ENCODE data around the gene CPLX1. TPM values are rescaled to one million over a fixed set of nuclear protein-coding genes. Genes with fewer than 3 reads are reported as not detected.

The CPLX1 gene
- total RNA-seq, 1 donor from 2014 or later: 1.1 TPM

DNA sequence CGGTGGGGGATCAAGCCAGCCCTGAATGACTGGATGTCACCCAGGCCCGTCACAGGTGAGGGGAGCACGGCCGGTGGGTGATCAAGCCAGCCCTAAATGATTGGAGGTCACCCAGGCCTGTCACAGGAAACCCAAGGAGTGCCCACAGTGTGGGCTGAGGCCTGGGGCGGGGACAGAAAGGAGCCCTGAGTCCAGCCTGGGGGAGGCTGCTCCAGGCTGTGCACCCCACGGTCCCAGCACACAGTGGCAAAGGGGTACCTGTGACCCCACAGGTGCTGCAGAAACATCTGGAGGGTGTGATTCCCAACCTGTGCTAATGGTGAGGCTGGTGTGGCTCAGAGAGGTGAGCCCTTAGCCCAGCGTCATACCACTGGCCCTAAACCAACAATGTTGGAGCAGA is 6.2 kb upstream of the CPLX1 start:
- Histone ChIP-seq H3K4me1 (no peaks in the 10 kb centered on the region), H3K36me3 (no peaks in the 10 kb centered on the region), H3K4me3 (no peak overlapping the region), H3K27ac (no peak overlapping the region), H3K9me3 (peaks cover 7 to 12% of the 10 kb centered on the region in 2 donors), H3K27me3 (peaks cover 9% of the 10 kb centered on the region)
- intact Hi-C loops (cut with DNase I): no loop called here
- DNase-seq (ENCODE audit: low spot score in 2 of 2): no peak
- TF ChIP-seq CTCF (IDR thresholded peaks at IDR 0.05): no peak

DNA sequence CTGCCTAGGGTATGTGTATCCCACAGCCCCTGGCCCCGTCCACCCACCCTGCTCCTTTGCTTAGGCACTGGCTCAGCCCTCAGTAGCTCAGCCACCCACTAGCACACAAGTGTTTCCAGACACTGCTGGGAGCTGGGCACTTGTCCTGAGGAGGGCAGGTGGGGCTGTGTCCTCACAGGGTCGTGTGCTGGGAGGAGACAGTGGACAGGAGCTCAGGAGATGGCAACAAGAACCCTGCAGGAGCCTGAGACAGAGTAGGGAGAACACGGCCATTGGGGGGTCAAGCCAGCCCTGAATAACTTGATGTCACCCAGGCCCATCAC is 5.5 kb upstream of the CPLX1 start:
- no peaks in the 10 kb centered on the region for H3K36me3 ChIP-seq
- H3K27ac ChIP-seq: no peak overlapping the region
- no peak for TF ChIP-seq CTCF (IDR thresholded peaks at IDR 0.05)
- peaks cover 15% of the 10 kb centered on the region for H3K27me3 ChIP-seq
- peaks cover 0 to 3% of the 10 kb centered on the region in 2 donors for H3K4me1 ChIP-seq
- H3K4me3 ChIP-seq: no peak overlapping the region
- H3K9me3 ChIP-seq: peaks cover under 1 to 5% of the 10 kb centered on the region in 2 donors
- intact Hi-C loops (cut with DNase I): no loop called here
- DNase-seq (ENCODE audit: low spot score in 2 of 2): no peak

DNA sequence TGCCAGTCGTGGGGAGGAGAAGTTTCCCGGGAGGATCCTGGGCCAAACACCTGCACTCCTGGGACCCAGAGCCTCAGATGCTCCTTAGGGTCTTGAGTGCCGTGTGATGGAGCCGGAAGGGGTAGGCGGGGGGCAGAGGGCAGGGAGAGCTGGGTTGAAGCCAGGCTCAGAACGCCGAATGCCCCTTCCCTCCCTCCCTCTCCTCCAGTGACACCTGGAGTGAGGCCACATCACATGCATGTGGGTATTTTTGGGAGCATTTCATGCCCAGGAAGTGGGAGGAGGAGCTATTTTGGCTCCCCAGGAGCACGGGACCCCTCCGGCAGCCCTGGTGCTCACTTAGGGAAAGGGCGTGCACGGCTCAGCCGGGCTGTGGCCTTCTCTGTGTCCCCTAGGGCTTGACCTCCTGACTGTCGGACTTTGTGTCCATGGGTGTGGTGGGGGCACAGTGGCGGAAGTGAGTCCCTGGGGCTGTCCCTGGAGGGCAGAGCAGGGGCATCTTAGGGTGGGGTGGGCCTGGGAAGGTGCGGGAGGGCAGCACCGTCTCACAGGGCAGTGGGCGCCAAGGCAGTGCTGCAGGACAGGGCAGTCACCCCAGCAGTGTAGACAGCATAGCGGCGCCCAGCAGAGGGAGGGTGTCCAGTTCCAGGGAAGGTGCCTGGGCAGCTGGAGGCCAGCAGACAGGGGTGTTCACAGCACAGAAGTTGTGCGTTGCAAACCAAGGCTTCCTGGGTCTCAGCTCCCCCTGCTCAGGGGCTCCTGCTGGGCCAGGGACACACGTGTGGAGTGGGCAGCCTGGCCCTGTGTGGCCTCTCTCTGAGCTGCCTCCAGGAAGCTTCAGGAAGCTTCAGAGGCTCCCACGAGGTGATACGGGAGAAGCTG is 4.9 kb upstream of the CPLX1 start:
- H3K9me3 ChIP-seq: peaks cover 0 to 3% of the 10 kb centered on the region in 2 donors
- no peak overlapping the region for H3K4me3 ChIP-seq
- H3K4me1 ChIP-seq: peaks cover 0 to 3% of the 10 kb centered on the region in 2 donors
- intact Hi-C loops (cut with DNase I): no loop called here
- H3K27ac ChIP-seq: no peak overlapping the region
- no peak for TF ChIP-seq CTCF (IDR thresholded peaks at IDR 0.05)
- no peaks in the 10 kb centered on the region for H3K36me3 ChIP-seq
- peaks cover 17% of the 10 kb centered on the region for H3K27me3 ChIP-seq
- DNase-seq (ENCODE audit: low spot score in 2 of 2): peak in 1 of 2 donors; percentile 35

DNA sequence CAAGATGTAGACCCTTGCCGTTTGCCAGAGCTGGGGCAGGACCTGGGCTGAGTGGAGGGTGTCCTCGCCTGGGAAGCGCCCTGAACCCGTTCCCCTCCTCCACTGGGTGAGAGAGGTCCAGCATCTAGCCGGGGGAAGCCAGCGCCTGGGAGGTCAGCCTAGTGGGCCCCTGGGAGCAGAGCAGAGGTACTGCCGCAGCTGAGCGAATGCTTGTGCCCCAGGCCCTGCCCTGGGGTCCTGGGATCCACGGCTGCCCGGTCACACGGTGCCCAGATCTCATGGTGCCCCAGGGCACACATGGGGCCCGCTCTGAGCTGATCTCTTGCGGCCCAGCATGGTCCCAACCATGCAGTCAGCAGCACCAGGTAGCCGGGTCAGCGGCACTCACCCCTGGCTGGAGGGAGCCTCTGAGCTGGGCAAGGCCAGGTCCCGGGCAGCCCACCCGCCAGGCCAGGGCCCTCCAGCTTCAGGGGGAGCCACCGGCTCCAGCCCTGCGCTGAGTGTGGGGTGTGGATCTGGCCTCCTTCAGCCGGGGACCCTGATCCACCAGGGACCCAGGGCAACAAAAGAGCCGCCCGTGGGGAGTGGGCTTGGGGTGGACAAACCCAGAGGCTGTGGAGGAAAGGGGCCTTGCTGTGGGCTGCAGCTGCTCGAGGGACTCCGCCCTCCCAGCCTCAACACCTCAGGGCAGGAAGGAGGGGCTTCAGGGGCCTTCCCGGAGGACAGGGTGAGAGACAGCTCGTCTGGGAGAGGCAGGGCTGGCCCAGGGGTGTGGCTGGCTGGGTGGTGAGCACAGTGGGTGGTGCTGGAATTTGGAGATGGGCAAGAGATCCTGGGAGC is 4.1 kb upstream of the CPLX1 start:
- H3K36me3 ChIP-seq: no peaks in the 10 kb centered on the region
- no peak overlapping the region for H3K4me3 ChIP-seq
- H3K27ac ChIP-seq: no peak overlapping the region
- peaks cover 21% of the 10 kb centered on the region for H3K27me3 ChIP-seq
- no peak for DNase-seq (ENCODE audit: low spot score in 2 of 2)
- TF ChIP-seq CTCF (IDR thresholded peaks at IDR 0.05): no peak
- peaks cover 0 to 3% of the 10 kb centered on the region in 2 donors for H3K4me1 ChIP-seq
- no peaks in the 10 kb centered on the region for H3K9me3 ChIP-seq
- intact Hi-C loops (cut with DNase I): no loop called here

- no peak for TF ChIP-seq CTCF (IDR thresholded peaks at IDR 0.05)
- Histone ChIP-seq H3K9me3 (no peaks in the 10 kb centered on the region), H3K27ac (no peak overlapping the region), H3K4me1 (peaks cover 0 to 3% of the 10 kb centered on the region in 2 donors), H3K36me3 (no peaks in the 10 kb centered on the region), H3K27me3 (peaks cover 28% of the 10 kb centered on the region), H3K4me3 (no peak overlapping the region)
- intact Hi-C loops (cut with DNase I): no loop called here
- DNase-seq (ENCODE audit: low spot score in 2 of 2): peak in 1 of 2 donors; percentile 53
These were observed 3.4 kb upstream of the CPLX1 start for GRCh38 chr4:829291-829690.
